Liver (tissue), 3 donors: Measurements from ENCODE around the gene OSBPL5.

Source experiments
- EGR1 ChIP-seq, 2 donors: IDR thresholded peaks; 2 replicates each; pipeline ENCODE4 v1.6.1; 2016 to 2018; ENCODE audit warnings: antibody characterized with exemption in 2 of 2, low read depth in 2 of 2
- GABPA ChIP-seq, 2 donors: IDR thresholded peaks in 1 of 2; conservative IDR thresholded peaks in 1 of 2; 2 replicates each; pipeline ENCODE4 v1.6.1; 2016; ENCODE audit warnings: antibody characterized with exemption in 2 of 2, mild to moderate bottlenecking in 1 of 2, moderate library complexity in 1 of 2
- HNF4G ChIP-seq: IDR thresholded peaks from 2 replicates; pipeline ENCODE4 v1.6.1; 2016; ENCODE audit warnings: antibody characterized with exemption
- JUND ChIP-seq, 2 donors: IDR thresholded peaks; 2 replicates each; pipeline ENCODE4 v1.6.1; 2016; ENCODE audit warnings: antibody characterized with exemption in 2 of 2
- MAX ChIP-seq: IDR thresholded peaks from 2 replicates; pipeline ENCODE4 v1.6.1; 2016; ENCODE audit warnings: antibody characterized with exemption
- RXRA ChIP-seq, 2 donors: IDR thresholded peaks; 2 replicates each; pipeline ENCODE4 v1.6.1; 2017 to 2018; ENCODE audit warnings: antibody characterized with exemption in 2 of 2, mild to moderate bottlenecking in 1 of 2
- SP1 ChIP-seq: IDR thresholded peaks from 2 replicates; pipeline ENCODE4 v1.6.1; 2018; ENCODE audit warnings: antibody characterized with exemption, mild to moderate bottlenecking
- TAF1 ChIP-seq: conservative IDR thresholded peaks from 2 replicates; pipeline ENCODE4 v1.6.1; 2016; ENCODE audit warnings: antibody characterized with exemption, mild to moderate bottlenecking
- YY1 ChIP-seq: IDR thresholded peaks from 2 replicates; pipeline ENCODE4 v1.6.1; 2016; ENCODE audit warnings: antibody characterized with exemption, mild to moderate bottlenecking
- TF ChIP-seq, protein P1 (sequence below): fragments of 150-350 bp; IDR thresholded peaks from 2 replicates; pipeline ENCODE4 v1.5.1; 2017; ENCODE audit warnings: improper control_type of control experiment, low read depth, low read length; ENCODE audit not compliant: missing input control
- TF ChIP-seq, protein P2 (sequence below): IDR thresholded peaks from 2 replicates; pipeline ENCODE4 v1.6.1; 2016; ENCODE audit warnings: antibody characterized with exemption, mild to moderate bottlenecking
- donor health status: healthy.
- donor health status: healthy.

- TF ChIP-seq HNF4G: no peak
- TF ChIP-seq, protein P1, sequence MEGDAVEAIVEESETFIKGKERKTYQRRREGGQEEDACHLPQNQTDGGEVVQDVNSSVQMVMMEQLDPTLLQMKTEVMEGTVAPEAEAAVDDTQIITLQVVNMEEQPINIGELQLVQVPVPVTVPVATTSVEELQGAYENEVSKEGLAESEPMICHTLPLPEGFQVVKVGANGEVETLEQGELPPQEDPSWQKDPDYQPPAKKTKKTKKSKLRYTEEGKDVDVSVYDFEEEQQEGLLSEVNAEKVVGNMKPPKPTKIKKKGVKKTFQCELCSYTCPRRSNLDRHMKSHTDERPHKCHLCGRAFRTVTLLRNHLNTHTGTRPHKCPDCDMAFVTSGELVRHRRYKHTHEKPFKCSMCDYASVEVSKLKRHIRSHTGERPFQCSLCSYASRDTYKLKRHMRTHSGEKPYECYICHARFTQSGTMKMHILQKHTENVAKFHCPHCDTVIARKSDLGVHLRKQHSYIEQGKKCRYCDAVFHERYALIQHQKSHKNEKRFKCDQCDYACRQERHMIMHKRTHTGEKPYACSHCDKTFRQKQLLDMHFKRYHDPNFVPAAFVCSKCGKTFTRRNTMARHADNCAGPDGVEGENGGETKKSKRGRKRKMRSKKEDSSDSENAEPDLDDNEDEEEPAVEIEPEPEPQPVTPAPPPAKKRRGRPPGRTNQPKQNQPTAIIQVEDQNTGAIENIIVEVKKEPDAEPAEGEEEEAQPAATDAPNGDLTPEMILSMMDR: no peak
- TF ChIP-seq, protein P2, sequence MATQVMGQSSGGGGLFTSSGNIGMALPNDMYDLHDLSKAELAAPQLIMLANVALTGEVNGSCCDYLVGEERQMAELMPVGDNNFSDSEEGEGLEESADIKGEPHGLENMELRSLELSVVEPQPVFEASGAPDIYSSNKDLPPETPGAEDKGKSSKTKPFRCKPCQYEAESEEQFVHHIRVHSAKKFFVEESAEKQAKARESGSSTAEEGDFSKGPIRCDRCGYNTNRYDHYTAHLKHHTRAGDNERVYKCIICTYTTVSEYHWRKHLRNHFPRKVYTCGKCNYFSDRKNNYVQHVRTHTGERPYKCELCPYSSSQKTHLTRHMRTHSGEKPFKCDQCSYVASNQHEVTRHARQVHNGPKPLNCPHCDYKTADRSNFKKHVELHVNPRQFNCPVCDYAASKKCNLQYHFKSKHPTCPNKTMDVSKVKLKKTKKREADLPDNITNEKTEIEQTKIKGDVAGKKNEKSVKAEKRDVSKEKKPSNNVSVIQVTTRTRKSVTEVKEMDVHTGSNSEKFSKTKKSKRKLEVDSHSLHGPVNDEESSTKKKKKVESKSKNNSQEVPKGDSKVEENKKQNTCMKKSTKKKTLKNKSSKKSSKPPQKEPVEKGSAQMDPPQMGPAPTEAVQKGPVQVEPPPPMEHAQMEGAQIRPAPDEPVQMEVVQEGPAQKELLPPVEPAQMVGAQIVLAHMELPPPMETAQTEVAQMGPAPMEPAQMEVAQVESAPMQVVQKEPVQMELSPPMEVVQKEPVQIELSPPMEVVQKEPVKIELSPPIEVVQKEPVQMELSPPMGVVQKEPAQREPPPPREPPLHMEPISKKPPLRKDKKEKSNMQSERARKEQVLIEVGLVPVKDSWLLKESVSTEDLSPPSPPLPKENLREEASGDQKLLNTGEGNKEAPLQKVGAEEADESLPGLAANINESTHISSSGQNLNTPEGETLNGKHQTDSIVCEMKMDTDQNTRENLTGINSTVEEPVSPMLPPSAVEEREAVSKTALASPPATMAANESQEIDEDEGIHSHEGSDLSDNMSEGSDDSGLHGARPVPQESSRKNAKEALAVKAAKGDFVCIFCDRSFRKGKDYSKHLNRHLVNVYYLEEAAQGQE: no peak
- TF ChIP-seq JUND (IDR thresholded peaks at IDR 0.05): no peak
- no peak for TF ChIP-seq MAX
- TF ChIP-seq GABPA (IDR thresholded peaks at IDR 0.05 in 1 of 2, conservative IDR thresholded peaks at IDR 0.05 in 1 of 2): no peak
- no peak for TF ChIP-seq SP1
- TF ChIP-seq EGR1 (IDR thresholded peaks at IDR 0.05; ENCODE audit: low read depth in 2 of 2): no peak
- no peak for TF ChIP-seq RXRA (IDR thresholded peaks at IDR 0.05)
- TF ChIP-seq YY1: no peak
- TF ChIP-seq TAF1: no peak
Measured at GRCh38 chr11:3137486-3138177, 27.5 kb downstream of the OSBPL5 start.
